Stimulated activated CD4-positive, alpha-beta T cell treated with anti-CD3 and anti-CD28 coated beads, Interleukin-4, amount 100 ng/mL, for 48 hours (primary cell): Measurements from ENCODE around the gene MTG1.
"Not testable (repeated sequence)": the region's sequence is repeated elsewhere in the genome, so short reads cannot be mapped to it uniquely, and the experiment has no call there.

Experiments used
- DNase-seq, 2 donors: peaks; one replicate each; pipeline ENCODE4 v3.0.0-alpha.2; 2020; ENCODE audit warnings: low read depth in 2 of 2

Gene MTG1

DNA sequence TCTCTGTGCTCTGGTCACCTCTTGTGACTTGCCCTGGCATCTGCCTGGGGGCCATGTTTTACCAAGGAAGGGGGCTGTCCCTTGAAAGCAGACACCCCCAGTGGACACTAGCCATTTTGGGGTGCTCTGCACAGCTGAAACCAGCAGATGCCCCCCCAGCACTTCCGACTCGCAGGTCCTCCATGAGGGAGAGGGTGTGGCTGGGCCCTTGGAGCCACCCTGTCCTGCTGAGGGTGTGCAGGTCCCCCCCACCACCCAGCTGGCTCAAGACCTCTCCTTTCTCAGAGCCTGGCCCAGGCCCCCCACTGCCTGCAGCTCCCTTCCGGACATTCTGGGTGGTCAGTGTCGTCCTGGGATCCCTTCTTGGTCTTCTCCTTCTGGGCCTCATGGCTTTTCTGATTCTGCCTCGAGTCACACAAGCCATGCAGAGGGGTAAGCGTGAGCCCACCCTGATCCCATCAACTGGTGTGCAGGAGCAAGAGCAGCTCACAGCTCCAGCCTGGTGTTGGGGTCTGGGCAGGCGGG is 72.1 kb downstream of the MTG1 start:
- DNase-seq, result no peak

GRCh38 chr10:133466683-133467275 is 72.8 kb downstream of the MTG1 start:
- DNase-seq, result no peak

DNA sequence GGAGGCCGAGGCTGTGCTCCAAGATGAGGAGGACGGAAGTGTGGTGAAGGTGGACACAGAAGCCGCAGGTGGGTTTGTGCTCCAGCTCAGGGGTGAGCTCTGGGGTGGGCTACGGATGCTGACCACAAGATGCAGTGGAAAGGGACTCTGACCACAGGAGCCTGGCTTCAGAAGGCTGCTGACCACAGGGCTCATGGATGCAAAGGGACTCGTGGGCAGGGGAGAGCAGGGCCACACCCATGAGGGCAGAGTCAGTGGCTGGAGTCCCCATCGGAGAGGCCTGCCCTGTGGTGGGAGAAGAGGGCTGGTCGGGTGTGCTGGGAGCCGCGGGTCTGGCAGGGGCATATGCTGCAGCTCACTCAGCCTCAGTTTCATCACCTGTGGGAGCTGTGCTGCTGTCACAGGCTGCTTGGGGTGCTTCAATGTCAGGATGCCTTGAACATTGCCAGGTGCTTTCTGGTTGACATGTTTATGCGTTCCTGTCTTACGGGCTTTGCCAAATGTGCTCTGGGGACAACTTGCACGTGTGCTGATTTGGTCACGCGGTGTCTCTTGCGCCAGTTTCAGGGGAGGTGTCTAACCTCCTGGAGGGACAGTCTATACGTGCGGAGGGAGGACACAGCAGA is 73.4 kb downstream of the MTG1 start:
- no peak for DNase-seq

DNA sequence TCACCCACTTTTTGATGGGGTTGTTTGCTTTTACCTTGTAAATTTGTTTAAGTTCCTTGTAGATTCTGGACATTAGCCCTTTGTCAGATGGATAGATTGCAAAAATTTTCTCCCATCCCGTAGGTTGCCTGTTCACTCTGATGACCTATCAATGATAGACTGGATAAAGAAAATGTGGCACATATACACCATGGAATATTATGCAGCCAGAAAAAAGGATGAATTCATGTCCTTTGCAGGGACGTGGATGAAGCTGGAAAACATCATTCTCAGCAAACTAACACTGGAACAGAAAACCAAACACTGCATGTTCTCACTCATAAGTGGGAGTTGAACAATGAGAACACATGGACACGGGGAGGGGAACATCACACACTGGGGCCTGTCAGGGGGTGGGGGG is 75.2 kb downstream of the MTG1 start:
- not testable (repeated sequence) for DNase-seq

- no peak for DNase-seq
These were observed 77.5 kb downstream of the MTG1 start for GRCh38 chr10:133471300-133472109.
